Omental fat pad (tissue), 4 donors: Measurements from ENCODE around the gene ACAP3. TPM values are rescaled to one million over a fixed set of nuclear protein-coding genes. Genes with fewer than 3 reads are reported as not detected.

Experiments used
- ATAC-seq: fragments of 150-250 bp; one replicate; pipeline ENCODE4 v1.9.1; 2016; ENCODE audit warnings: mild to moderate bottlenecking, moderate library complexity; ENCODE audit not compliant: low FRiP score
- DNase-seq: peaks from one replicate; pipeline ENCODE4 v3.0.0-alpha.2; 2019; ENCODE audit warnings: low spot score
- CTCF ChIP-seq, 3 donors: fragments of 450-650 bp; IDR thresholded peaks; one replicate each; pipeline ENCODE4 v1.5.1; 2016 to 2017; ENCODE audit warnings: antibody characterized with exemption in 3 of 3, mild to moderate bottlenecking in 3 of 3, moderate library complexity in 2 of 3
- total RNA-seq, 4 donors: library from RNA; depleted of rRNA; stranded (reverse); fragments of >200 nt; gene quantifications; one replicate each; pipeline ENCODE4 v1.1.0, GENCODE V29; 2016

The ACAP3 gene
- total RNA-seq, 4 donors from 2014 or later, result 19.2 to 41.8 (median 38.1) TPM

- DNase-seq (no peak), ATAC-seq (no peak)
- TF ChIP-seq CTCF (IDR thresholded peaks at IDR 0.05), result no peak
Observed at GRCh38 chr1:1309251-1310108, 1.8 kb upstream of the ACAP3 start.

- DNase-seq (no peak), ATAC-seq (no peak)
- TF ChIP-seq CTCF (IDR thresholded peaks at IDR 0.05), result no peak
Observed at GRCh38 chr1:1308756-1309250, 1.1 kb upstream of the ACAP3 start.

- DNase-seq, result no peak
- no peak for TF ChIP-seq CTCF (IDR thresholded peaks at IDR 0.05)
- peak; percentile 5 for ATAC-seq
Observed at GRCh38 chr1:1307261-1307922, 338 bp downstream of the ACAP3 start.

GRCh38 chr1:1306661-1307260 lies 969 bp downstream of the ACAP3 start:
- ATAC-seq (no peak), DNase-seq (no peak)
- TF ChIP-seq CTCF (IDR thresholded peaks at IDR 0.05), result no peak

- no peak for DNase-seq
- no peak for ATAC-seq
- no peak for TF ChIP-seq CTCF (IDR thresholded peaks at IDR 0.05)
Observed at GRCh38 chr1:1306070-1306660, 1.6 kb downstream of the ACAP3 start.

GRCh38 chr1:1305300-1306069 lies 2.2 kb downstream of the ACAP3 start:
- ATAC-seq, result peak; percentile 47
- DNase-seq, result peak; percentile 68
- no peak for TF ChIP-seq CTCF (IDR thresholded peaks at IDR 0.05)
